NK-92 treated with Interleukin-12 subunit alpha and Interleukin-12 subunit beta, amount 100 ng/mL, for 24 hours (cell line): ENCODE measurements around the gene ENDOD1.
A peak's percentile ranks its signal among the peaks of the same experiment; 100 is the strongest.
"Not testable (repeated sequence)": the region's sequence is repeated elsewhere in the genome, so short reads cannot be mapped to it uniquely, and the experiment has no call there.

Experiments
- DNase-seq: peaks from one replicate; lab custom pipeline; 2025; lab: John Stamatoyannopoulos, UW

The ENDOD1 gene, protein sequence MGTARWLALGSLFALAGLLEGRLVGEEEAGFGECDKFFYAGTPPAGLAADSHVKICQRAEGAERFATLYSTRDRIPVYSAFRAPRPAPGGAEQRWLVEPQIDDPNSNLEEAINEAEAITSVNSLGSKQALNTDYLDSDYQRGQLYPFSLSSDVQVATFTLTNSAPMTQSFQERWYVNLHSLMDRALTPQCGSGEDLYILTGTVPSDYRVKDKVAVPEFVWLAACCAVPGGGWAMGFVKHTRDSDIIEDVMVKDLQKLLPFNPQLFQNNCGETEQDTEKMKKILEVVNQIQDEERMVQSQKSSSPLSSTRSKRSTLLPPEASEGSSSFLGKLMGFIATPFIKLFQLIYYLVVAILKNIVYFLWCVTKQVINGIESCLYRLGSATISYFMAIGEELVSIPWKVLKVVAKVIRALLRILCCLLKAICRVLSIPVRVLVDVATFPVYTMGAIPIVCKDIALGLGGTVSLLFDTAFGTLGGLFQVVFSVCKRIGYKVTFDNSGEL

DNA sequence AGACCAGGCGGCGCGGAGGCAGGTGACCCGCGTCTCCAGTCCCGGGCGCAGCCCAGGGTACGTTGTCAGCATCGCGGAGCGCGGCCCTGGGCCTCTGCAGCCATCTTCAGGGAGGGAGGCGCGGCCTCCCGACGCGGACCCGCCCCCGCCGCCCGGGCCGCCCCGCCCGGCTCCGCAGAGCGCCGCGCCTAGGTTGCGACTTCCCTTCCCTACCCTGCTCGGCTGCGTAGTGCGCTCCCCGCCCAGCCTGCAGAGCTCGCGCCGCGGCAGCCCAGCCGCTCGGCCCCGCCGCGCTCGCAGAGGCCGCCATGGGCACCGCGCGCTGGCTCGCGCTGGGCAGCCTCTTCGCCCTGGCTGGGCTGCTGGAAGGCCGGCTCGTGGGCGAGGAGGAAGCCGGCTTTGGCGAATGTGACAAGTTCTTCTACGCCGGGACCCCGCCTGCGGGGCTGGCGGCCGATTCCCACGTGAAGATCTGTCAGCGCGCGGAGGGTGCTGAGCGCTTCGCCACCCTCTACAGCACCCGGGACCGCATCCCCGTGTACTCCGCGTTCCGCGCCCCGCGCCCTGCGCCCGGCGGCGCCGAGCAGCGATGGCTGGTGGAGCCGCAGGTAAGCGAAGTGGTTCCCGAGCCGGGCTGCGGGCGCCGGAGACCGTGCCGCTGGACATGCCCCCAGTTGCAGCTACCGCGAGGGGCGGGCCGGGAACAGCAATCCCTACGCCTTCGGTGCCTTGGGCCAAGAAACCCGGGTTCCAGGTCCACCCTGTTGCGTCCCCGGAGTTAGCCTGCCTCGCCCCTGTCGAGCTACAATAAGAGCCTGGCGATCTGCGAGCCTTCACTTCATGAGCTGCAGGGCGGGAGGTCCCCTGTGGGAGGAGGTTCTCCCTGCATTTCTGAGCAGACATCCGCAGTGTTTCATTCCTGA, at the start of gene ENDOD1:
Gene ENDOD1 (plus strand): TSS at position 227 of the 923 bp plus-strand sequence. CDS start 82 bp downstream, at position 309.
- peak; percentile 75 for DNase-seq

DNA sequence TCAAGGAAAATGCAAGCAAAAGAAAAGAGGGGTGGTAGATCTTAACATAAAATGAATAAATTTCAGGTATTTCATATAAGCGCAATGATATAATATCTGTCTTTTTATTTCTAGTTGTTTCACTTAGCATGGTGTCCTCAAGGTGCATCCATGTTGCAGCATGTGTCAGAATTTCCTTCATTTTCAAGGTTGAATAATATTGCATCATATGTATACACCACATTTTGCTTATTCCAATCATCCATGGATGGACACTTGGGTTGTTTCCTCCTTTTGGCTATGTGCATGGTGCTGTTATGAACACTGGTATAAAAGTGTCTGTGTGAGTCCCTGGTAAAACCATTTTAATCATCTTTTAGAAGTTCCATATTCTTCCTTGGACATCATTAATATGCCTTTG, 47.4 kb upstream of the ENDOD1 start:
- DNase-seq, result no peak

DNA sequence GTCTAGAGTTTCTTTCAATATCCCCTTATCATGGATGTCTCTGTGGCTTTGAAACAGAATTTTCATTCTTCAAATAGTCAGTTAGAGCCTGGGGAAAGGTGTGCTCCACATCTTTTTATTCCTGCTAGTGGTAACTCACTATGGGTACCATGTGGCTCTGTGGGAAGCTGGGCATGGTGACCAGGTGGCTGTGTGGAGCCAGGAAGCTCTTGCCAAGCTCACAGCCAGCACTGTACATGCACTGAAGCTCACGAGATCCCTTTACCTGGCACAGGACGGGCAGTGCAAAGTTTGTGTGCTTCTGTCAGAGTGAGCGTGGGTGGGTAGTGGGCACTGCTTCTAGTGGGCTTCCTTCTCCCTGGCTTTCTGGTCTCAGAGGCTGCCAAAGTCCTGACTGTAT, 46.7 kb upstream of the ENDOD1 start:
- DNase-seq, result no peak

DNA sequence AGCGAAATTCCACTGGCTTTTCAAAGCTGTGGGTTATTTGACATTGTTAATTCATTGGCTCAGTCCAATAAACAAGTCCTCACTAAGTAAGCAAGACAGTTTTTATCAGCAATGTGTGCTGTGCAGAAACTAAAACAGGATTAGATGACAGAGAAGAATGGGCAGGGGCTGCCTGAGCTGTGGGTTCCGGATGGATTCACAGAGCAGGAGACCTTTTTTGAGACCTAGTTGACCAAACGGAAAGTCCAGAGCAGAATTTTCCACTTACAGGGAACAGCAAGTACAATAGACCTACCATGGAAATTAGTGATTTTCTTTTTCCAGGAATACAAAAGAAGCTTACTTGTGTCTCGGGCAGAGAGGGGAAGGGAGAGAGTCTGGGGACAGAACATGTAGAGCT, 45.6 kb upstream of the ENDOD1 start:
- DNase-seq, result no peak

DNA sequence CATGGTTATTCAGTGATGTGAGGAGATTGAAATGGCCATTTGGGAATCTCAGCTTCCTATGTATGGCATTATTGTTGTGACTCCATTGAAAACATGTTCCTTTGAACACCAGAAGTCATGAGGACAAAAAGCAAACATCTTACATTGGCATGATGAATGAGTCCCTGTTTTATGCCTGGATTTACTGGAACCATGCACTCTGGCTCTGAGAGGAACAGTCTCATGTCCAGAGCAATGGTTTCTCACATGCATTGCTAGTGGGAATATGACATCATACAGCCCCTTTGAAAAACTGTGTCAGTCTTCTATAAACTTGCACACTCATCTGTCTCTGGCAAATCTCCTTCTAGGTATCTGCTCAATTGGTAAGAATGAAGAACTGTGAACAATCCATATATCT, 43.8 kb upstream of the ENDOD1 start:
- DNase-seq, result no peak

DNA sequence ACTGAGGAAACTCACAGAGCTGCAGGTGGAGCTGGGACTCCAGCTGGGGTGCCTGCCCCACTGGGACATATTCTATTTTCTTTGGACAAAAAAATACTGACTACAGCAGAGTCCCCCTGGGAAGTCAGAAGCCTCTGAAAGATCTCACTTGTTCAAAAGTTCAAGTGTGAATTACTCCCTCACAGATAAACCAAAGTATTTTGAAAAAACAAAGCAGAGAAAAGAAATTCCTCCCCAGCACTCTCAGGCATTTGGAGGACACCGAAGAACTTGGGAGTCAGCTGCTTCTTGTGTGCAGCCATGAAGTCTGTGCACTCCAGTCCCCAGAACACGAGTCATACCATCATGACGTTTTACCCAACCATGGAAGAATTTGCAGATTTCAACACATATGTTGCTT, 40.5 kb upstream of the ENDOD1 start, which contains the start of gene KDM4F:
Gene KDM4F (plus strand): TSS at position 301 of the 400 bp plus-strand sequence.
- not testable (repeated sequence) for DNase-seq

DNA sequence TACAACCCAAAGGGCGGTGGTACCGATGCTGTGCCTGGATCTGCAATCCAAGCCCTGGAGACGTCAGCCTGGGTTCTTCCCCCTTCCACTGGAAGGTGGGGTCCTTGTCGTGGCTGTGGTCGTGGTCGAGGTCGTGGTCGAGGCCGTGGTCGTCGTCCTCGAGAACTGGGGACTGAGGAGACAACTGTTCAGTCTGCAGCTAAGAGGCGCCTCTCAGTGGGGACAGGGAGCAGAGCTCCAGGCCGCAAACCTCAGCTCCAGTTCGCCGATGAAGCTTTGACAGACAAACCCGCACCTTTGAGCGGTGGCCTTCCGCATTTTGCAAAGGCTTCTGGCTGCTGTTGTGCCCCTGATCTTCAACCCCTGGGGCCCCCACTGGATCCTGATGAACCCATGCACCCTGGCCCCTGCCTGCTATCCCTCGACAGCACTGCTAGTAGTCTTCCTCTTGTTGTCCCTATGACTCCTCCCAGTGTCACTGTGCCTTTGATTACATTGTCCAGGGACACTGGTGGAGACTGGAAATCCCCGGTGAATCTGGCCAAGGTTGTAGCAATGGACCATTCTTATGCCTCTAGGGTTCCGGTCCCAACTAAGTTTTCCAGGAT, 38.9 kb upstream of the ENDOD1 start:
- DNase-seq, result no peak

DNA sequence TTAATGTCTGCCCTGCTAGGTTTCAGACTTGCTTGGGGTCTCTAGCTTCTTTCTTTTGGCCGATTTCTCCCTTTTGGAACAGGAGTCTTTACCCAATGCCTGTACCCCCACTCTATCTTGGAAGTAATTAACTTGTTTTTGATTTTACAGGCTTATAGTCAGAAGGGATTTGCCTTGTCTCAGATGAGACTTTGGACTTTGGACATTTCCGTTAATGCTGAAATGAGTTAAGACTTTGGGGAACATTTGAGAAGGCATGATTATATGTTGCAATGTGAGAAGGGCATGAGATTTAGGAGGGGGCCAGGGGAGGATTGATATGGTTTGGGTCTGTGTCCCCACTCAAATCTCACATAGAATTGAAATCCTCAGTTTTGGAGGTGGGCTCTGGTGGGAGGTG, 35.3 kb upstream of the ENDOD1 start:
- no peak for DNase-seq

DNA sequence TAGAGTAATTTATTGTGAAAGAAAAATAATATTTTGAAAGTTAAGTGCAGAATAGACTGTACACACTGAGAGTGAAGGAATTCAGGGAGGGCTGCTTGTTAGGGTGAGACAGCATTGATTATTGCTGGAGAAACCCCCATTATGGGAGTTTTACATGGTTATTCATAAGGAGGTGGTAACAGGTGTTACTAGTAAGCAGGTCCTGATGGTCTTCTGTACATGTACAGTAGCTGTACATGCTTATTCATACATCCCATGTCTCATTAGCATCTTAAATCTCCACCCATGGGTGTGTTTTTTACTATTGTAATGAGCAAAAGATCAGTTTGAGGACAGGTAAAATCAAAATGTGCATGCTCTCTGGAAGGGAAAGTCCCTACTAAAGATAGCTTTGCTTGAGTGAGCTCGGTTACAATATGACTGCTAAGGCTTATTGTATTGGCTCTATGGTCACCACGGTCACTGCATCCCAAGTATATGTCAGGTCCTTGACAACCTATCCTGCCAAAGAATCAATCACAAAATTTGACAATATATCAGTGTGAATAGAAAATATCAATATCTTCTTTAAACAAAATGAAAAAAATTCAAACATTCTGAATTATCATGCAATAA, 34.3 kb upstream of the ENDOD1 start:
- DNase-seq, result no peak

DNA sequence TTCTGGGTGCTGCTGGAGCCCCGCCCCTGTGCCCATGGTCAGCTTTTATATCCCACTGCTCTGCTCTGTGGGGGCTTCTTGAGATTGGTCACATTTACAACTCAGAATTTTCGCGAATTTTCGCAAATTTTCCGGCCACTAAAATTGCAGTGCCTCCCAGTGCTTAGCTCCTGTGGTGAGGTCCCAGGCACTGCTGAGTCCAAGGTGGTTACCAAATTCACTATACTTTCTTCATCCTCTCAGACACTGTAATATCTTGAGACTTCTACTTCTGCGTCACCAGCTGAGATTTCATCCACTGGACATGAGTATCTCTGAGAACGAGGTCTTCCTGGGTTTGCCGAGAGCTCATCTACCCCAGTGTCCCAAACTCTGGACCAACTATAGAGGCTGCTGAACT, 31.7 kb upstream of the ENDOD1 start:
- no peak for DNase-seq

DNA sequence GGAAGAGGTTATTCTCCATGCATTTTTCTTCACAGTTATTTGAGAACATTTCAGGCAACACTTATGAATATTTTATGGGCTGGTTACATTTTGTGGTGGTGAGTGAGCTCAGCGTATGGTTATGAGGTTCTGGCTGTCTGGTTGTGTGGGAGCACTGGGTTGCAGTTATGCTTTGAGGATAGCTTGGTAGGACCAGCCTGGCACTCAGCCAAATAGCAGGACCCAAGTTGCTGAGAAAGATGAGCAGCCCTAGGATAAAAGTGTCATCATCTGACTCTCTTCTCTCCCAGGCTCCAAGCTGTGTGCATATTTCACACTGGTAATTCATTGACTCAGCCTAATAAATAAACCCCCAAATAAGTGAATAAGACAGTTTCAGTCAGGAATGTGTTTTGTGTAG, 31.0 kb upstream of the ENDOD1 start:
- no peak for DNase-seq

DNA sequence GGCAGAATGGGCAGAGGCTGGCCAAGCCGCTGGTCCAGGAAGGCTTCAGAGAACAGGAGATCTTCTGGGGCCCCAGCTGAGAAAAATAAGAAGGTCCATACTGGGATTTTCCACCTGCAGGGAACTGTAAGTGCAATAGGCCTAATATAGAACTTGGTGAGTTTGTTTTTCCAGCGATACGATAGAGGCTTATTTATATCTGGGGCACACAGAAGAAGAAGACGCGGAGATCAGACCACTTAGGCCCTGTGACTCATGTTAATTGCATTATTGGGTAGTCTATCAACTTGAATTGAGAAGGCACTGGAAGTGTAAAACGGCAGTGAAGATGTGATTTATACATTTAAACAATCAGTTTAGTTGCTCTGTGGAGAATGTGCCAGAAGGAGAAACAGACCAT, 30.6 kb upstream of the ENDOD1 start:
- no peak for DNase-seq

DNA sequence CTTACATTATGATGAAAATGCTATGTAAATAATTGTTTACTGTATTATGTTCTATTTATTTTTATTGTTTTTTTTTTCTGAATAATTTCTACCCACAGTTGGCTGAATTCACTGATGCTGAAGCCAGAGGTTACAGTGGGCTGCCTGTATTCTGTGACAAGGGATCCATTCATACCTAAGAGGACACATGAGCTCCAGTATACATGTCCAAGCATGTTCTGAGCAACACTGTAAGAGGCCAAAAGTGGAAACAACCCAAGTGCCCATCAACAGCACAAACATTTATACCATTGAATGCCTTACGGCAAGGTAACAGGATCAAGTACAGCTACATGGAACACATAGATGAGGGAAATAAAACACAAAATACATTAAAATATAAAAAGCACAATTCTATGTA, 24.3 kb upstream of the ENDOD1 start:
- DNase-seq, result no peak

DNA sequence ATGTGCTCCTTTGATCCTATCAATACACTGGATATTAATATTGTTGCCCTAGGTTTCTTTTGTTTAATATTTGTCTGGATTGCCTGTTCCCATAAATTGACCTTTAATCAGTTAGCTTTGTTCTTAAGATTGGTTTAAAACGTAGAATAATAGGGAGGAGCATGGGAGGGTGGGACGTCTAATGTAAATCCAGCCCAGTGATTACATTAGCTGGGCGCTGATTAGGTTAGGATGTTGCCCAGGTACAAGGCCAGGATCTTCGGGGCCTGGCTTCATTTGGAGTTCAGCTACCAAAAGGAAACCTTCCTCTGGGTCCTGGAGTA, 23.0 kb upstream of the ENDOD1 start, which contains the start of gene SRSF8:
Gene SRSF8 (plus strand): TSS at position 204 of the 323 bp plus-strand sequence. CDS start 308 bp downstream, outside the sequence.
- no peak for DNase-seq

DNA sequence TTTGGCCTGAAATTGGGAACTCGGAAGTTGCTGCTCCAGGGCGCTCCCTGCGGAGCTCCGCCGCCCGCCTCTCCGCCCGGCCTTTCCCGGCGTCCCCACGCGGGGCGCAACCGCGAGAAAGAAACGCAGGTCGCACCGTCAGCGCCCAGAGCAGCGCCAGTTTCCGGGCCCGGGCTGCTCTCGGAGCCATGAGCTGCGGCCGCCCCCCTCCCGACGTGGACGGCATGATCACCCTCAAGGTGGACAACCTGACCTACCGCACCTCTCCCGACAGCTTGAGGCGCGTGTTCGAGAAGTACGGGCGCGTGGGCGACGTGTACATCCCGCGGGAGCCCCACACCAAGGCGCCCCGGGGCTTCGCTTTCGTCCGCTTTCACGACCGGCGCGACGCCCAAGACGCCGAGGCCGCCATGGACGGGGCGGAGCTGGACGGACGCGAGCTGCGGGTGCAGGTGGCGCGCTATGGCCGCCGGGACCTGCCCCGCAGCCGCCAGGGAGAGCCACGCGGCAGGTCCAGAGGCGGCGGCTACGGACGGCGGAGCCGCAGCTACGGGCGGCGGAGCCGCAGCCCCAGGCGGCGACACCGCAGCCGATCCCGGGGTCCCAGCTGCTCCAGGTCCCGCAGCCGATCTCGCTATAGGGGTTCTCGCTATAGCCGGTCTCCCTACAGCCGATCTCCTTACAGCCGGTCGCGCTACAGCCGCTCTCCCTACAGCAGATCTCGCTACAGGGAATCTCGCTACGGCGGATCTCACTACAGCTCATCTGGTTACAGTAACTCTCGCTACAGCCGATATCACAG, 22.4 kb upstream of the ENDOD1 start:
- DNase-seq, result peak; percentile 71

DNA sequence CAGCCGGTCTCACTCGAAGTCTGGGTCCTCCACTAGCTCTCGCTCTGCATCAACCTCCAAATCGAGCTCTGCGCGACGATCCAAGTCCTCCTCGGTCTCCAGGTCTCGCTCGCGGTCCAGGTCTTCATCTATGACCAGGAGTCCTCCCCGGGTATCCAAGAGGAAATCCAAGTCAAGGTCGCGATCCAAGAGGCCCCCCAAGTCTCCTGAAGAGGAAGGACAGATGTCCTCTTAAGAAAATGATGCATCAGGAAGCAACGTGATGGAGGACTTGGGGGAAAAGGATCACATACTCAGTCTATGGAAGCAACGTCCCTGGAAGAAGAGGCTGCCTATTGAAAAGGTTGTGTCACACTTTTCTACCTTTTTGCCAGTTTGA, 21.8 kb upstream of the ENDOD1 start:
- DNase-seq, result no peak

DNA sequence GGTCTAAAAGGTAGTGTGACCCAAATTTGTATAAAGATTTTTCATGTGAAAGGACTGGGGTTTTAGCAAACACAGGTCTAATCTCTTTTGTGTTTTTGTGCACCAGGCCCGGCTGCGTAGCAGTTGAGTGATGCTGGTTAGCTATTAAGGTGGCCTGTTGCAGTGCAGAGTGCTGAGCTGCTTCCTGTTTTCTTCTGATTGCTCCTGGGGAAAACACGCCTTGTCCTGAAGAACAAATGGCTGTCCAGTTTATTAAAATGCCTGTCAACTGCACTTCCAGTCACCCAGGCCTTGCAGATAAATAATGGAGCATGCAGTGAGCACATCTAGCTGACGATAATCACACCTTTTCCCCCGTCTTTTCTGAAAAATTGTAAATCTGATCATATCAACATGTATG, 21.1 kb upstream of the ENDOD1 start:
- peak; percentile 63 for DNase-seq

DNA sequence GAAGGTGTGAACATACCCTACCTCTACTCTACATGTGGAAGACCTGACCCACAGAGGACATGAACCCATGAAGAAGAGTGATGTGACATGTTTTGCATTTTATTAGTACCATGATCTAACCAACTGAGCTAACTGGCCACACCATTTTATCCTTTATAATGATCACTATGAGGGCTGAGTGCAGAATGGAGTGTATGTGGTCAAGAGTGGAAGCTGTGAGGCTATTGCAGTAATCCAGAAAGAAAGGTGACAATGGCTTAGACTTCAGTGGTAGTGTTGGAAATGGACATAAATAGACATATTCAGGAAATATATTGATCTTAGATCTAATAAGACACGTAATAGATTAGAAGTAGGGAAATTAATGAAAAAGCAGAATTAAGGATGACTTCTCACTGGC, 19.2 kb upstream of the ENDOD1 start:
- no peak for DNase-seq

DNA sequence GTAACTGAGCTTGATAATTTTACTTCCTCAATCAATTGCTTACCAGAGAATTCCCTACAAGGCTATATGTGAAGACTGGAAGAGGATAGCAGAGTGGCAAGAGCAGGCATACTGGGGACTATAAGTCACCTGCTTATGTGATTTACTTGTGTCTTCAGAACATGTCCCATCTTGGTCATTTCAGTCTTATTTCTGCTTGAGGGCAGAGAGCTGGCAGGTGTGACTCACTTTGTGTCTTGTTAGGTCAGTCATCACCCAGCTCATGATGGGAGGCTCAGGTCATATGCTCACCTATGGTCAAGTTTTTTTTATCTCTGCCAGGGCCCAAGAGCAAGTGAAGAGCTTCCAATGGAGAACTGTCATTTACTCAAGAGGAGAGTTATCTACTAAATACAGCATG, 16.7 kb upstream of the ENDOD1 start:
- DNase-seq, result no peak

DNA sequence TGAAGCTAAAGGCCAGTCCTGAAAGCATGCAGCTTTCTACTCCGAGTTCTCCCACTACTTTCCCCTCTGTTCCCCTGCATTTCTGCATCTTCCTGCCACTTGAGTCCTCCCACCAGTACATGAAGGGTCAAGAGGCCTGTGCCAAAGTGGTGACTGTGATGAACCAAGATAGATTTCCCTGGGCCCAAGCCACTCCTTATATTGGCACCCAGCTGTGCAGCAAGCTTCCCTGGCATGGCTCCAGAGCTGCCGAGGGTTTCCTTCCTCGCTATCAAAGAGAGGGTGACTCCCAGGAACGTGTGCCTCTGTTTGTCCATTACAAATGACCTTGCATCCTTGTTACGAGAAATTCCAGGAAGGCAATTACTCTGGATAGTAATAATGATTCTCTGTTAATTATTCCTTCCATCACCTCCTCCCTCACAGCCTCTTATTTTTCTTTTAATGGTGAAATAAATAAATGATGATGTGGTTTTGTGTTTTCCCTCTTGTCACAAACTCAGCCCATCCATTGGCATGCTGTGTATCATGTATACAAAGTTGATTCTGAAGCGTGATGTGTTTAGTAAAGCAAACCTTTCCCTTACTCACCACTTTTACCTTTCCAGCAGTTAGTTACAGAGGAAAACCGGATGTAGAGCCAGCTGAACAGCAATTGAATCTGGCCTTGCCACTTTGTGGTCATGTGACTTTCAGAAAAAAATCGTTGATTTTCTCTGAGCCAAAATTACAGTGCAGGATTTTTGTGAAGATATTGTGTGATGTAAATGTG, 14.7 kb upstream of the ENDOD1 start:
- no peak for DNase-seq
